GM18868 (cell line): ENCODE results near the gene LRRC8A.
"Not testable (repeated sequence)": the region's sequence is repeated elsewhere in the genome, so short reads cannot be mapped to it uniquely, and the experiment has no call there.

Experiments used
- ATAC-seq: cut with Tn5 transposase; IDR thresholded peaks from one replicate; pipeline ENCODE4 v1.9.1; 2021; ENCODE audit warnings: mild to moderate bottlenecking, moderate library complexity; ENCODE audit not compliant: unreplicated experiment

Gene LRRC8A

DNA sequence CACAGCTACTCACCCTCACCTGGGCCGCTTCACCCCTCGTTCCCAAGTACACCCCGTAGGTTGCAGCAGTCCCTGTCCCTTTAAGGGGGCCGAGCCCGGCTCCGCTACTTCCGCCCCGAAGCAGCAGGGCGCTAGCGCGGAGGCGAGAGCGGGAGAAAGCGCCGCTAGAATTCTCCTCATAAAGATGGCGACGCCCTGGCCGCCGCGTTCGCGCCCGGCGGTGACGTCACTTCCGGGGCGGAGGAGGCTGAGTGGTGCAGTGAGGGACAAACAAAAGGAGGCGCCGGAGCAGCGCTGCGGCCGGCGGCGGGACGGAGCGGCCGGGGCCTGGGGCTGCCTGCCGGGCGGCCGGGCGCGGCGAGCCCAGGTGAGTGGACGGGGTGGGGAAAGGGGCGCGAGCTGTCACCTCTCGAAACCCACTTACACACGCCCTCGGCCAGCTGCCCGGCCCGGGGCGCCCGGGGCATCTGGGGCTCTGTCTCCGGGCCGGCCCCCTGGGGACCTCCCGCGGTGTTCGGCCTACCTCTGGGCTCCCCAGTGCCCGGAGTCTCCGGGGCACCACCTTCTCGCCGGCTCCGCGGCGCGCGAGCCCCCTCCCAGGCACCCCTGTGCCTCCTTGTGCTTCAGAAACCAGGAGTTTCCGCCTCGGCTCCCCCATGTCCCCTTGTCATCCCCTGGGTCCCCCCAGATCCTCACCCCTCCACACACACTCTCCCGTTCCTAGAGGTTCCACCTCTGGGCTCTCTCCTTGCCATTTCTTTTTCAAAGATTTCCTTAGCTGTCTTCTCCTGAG is at the start of gene LRRC8A, which contains the start of gene KYAT1:
Gene LRRC8A, plus strand, starts transcription at position 250 of the 793 bp plus-strand sequence. CDS start 25,032 bp downstream, outside the sequence.
Gene KYAT1, minus strand, starts transcription at position 67 of the 793 bp plus-strand sequence. CDS start 36,545 bp downstream, outside the sequence.
- ATAC-seq, result peak; percentile 85

DNA sequence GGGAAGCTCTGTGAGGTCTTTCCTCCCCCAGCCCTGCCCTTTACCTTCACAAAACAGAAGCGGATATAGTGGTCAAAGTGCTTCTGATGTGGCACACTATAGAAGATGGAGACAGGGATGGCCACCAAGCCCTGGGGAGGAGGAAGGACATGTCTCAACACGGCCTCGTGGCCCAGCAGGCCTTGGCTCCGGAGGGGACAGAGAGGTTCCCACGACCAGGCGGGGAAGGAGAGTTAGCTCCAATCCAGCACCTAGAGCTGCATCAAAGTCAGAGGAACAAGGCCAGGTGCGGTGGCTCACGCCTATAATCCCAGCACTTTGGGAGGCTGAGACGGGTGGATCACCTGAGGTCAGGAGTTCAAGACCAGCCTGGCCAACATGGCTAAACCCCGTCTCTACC is 48.2 kb upstream of the LRRC8A start:
- ATAC-seq, result no peak

DNA sequence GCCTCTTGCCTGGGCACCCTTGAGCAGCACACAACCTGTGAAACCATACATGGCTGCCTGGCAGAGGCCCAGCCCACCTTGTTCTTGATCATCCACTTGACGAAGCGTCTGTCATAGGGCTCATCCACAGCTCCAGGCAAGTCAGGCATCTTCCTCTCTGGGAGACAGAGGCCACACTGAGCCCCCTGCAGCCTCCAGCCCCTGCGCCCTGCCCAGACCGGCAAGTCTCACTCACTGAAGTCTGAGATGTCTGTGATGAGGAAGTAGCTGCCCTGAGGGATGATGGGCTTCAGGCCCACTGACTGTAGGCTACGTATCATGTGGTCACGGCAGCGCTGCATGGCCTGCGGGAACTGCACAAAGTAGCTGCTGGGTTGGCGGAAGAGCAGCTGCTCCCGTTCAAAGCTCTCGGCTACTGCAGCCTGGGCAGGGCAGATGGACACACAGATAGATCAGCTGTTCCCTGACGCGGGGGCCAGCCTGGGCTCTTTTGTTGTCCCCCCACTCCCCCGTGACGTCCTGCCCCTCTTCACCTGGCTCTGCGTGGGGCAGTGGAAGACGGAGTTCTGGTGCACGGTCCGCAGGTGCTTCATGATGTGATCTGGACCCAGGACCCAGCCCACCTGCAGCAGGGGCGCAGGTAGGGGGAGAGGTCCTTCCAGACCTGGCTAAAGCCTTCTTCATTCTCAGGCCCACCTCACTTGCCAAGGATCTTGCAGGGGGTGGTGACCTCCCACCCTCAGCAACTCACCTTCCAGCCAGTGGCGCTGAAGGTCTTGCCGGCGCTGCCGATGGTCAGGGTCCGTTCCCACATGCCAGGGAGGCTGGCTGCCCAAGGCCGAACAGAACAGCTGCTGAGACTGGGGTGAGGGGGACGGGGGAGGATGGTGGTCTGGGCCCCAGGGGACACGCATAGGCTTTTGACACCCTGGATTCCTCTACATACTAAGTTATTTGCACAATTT is 46.4 kb upstream of the LRRC8A start:
- no peak for ATAC-seq

DNA sequence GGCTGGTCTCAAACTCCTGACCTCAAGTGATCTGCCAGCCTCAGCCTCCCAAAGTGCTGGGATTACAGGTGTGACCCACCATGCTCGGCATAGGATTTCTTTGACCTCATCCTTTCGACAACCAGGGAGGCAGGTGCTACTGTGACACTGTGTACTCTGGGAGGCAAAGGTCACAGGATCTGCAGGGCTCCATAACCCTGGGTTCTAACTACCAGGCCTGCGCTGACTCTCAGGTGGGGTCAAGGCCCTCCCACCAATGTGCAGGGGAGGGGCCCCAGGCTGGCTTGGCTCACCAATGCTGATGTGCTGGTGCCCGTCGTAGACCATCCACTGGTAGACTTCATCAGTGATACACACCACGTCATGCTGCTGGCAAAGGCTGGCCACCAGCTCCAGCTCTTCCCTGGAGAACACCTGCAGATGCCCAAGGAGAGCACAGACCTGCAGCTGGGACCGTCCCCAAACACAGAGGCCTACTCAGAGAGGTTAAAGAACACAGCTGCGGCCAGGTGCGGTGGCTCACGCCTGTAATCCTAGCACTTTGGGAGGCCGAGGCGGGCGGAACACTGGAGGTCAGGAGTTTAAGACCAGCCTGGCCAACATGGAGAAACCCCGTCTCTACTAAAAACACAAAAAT is 45.3 kb upstream of the LRRC8A start:
- no peak for ATAC-seq

DNA sequence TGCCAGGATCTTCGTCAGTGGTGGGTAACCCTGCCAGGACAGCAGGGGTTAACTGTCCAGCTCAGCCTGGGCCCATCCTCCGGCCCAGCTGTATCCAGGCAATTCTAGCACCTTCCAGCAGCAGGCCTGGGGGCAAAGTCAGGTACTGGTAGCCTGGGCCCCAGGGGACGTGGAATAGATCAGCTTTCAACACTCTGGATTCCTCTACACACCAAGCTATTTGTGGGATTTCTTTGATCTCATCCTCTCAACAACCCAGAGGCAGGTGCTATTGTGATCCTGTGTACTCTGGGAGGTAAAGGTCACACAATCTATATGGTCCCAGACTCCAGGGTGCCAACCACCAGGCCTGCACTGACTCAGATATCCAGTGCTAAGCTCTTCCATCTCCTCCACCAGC is 43.6 kb upstream of the LRRC8A start:
- ATAC-seq, result no peak

DNA sequence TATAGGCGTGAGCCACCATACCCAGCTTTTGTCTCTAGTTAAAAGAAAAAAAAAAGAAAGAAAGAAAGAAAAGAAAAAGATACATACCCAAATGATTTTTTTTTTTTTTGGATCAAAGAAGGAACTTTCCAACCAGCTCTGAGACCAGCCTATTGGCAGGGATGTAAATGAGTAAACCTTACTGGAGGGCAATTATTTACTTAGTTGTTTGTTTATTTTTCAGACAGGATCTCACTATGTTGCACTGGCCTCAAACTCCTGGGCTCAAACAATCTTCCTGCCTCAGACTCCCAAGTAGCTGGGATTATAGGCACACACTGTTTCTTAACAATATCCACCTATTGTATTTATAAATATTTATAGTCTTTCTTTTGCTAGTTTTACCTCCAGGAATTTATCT is 41.4 kb upstream of the LRRC8A start:
- no peak for ATAC-seq

DNA sequence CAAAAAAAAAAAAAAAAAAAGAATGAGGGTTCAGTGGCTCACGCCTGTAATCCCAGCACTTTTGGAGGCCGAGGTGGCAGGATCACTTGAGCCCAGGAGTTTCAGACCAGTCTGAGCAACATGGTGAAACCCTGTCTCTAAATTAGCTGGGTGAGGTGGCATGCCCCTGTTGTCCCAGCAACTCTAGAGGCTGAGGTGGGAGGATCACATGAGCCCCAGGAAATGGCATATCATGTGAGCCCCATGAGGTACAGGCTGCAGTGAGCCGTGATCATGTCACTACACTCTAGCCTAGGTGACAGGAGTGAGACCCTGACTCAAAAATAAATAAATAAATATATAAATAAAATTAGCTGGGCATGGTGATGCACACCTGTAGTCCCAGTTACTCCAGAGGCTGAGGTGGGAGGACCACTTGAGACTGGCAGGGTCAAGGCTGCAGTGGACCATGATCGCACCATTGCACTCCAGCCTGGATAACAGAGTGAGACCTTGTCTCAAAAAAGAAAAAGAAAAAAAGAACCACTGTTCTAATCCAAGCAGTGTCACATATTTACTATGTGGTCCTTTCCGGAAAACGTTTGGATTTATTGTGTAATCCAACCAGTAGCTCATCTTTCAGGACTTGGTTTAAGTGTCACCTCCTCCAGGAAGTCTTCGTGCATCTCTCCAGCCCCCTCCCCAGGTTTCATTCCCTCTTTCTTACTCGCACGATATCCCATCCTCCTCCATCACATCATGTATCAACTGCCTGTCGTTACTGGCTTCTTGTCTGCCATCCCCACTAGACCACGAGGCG is 40.0 kb upstream of the LRRC8A start:
- no peak for ATAC-seq

DNA sequence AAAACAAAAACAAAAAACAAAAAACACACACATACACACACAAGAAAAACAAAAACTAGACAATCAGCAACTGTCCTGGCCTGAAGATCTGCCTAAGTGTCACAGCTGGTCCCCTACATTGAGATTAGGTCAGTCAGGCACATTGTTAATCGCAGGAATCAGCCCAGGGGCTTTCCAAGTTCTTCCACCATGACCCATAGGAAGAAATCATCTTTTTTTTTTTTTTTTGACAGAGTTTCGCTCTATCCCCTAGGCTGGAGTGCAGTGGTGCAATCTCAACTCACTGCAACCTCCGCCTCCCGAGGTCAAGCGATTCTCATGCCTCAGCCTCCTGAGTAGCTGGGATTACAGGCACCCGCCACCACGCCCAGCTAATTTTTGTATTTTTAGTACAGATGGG is 38.8 kb upstream of the LRRC8A start:
- ATAC-seq, result not testable (repeated sequence)

DNA sequence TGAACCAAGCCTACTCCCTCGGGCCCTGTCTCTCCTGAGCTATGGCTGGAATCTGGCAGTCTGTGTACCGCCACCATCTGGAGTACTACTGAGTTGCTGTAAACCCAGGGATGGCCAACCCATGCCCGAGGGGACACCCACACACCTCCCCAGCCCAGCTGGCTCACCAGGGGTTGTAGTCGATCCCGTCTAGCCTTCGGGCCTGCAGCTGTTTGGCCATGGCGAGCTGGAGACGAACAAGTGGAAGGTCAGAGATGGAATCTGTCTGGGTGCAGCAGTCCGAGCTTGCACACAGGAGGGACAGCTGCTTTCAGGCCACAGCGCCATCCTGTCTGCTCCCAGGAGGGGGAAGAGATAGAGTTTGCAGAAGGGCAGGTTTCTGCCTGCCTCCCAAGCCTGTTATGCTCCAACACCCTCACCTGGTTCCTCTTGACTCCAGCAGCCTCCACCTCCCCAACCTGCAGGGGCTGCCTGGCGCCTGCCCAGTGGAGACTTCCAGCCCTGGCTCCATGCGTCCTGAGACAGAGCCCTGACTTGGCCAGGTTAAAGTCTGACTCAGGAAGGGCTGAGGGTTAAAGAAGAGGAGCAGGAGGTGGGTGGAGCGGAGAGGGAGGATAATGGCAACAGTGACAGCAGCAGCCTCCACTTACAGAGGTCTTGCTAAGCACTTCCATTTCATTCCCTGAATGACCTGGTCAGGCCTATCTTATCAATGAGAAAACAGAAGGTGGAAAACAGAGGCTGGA is 36.6 kb upstream of the LRRC8A start:
- ATAC-seq, result no peak

DNA sequence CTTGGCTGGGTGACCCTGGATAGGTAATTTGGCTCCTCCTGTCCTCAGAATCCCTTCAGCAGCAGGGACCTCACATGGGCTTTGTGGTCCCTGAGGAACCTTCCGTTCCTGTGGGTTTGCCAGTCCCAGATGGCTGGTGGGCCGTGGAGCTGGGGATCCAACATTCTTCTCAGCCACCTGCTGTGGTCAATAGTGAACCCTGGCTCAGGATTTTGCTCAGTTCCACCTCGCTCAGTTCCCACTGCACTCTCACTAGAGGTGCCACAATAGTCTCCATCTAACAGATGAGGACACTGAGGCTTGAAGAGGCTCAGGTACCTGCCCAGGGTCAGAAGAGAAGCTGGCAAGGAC is 35.3 kb upstream of the LRRC8A start:
- ATAC-seq, result no peak

DNA sequence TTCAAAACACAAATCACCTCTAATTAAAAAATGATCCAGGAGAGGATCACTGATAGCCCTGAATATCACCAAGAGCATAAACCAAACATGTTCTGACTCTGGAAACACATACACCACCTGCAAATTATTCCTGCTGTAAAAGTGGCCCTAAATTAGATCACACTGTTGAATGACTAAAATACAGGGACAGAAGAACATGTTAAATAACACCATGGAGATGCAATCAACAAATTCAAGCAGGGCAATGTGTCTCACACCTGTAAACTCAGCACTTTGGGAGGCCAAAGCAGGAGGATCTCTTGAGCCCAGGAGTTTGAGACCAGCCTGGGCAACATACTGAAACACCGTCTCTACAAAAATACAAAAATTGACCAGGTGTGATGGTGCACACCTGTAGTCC is 34.1 kb upstream of the LRRC8A start:
- no peak for ATAC-seq

DNA sequence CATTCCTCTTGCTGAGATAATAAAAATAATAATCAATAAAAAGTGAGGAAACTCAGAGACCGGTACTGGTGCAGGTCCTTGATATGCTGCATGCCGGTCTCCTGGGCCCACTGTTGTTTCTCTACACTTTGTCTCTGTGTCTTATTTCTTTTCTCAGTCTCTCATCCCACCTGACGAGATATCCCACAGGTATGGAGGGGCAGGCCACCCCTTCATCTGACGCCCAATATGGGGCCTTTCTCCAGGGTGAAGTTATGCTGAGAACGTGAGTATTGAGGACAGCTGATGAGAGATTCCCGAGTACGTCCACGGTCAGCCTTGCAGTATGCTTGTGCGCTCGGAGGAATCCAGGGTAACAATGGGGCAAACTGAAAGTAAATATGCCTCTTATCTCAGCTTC is 30.9 kb upstream of the LRRC8A start:
- not testable (repeated sequence) for ATAC-seq

DNA sequence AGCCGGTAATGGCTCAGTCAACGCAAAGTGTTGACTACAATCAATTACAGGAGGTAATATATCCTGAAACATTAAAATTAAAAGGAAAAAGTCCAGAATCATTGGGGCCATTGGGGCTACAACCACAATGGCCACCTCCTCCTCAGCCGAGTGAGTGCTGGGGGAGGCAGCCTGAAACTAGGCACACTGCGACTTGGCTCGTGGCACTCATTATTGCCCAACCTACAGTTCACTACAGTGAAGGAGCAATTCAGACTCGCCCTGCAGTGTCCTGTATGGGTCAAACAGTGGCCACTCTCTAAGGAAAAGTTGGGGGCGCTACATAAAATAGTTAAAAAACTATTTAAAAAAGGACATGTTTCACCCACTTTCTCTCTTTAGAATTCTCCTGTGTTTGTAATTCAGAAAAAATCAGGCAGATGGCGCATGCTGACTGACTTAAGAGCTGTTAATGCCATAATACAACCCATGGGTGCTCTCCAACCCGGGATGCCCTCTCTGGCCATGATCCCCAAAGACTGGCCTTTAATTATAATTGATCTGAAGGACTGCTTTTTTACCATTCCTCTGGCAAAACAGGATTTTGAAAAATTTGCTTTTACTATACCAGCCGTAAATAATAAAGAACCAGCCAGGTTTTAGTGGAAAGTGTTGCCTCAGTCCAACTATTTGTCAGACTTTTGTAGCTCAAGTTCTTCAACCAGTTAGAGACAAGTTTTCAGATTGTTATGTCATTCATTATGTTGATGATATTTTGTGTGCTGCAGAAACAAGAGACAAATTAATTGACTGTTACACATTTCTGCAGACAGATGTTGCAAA is 29.9 kb upstream of the LRRC8A start:
- ATAC-seq, result not testable (repeated sequence)

DNA sequence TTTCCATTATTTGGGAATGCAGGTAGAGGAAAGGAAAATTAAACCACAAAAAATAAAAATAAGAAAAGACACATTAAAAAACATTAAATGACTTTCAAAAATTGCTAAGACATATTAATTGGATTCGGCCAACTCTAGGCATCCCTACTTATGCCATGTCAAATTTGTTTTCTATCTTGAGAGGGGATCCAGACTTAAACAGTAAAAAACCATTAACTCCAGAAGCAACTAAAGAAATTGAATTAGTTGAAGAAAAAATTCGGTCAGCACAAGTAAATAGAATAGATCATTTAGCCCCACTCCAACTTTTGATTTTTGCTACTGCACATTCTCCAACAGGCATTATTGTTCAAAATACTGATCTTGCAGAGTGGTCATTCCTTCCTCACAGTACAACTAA is 29.3 kb upstream of the LRRC8A start:
- ATAC-seq, result not testable (repeated sequence)

DNA sequence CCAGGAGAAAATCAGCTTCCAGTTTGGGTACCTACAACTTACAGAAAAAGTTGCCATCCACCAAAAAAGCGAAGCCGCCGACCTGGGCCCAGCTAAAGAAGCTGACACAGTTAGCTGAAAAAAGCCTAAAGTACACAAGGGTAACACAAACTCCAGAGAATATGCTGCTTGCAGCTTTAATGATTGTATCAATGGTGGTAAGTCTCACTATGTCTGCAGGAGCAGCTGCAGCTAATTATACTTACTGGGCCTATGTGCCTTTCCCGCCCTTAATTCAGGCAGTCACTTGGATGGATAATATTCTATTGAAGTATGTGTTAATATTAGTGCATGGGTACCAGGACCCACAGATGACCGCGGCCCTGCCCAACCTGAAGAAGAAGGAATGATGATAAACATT is 27.5 kb upstream of the LRRC8A start:
- ATAC-seq, result not testable (repeated sequence)

DNA sequence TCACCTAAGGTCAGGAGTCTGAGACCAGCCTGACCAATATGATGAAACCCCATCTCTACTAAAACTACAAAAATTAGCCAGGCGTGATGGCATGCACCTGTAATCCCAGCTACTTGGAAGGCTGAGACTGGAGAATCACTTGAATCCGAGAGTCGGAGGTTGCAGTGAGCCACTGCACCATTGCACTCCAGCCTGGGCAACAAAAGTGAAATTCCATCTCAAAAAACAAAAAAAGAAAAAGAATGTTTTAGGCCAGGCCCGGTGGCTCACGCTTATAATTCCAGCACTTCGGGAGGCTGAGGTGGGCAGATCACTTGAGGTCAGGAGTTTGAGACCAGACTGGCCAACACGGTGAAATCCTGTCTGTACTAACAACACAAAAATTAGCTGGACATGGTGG is 23.5 kb upstream of the LRRC8A start:
- ATAC-seq, result not testable (repeated sequence)

DNA sequence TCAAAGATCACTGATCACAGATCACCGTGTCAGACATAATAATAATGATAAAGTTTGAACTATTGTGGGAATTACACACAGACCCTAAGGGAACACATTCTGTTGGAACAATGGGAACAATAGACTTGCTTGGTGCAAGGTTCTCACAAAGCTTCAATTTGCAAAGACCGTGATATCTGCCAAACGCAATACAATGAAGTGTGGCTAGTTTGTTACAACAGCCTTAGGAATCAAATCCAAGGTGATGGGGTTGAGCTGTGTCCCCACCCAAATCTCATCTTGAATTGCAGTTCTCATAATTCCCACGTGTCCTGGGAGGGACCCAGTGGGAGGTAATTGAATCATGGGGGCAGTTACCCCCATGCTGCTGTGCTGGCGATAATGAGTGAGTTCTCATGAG is 21.0 kb upstream of the LRRC8A start:
- no peak for ATAC-seq

DNA sequence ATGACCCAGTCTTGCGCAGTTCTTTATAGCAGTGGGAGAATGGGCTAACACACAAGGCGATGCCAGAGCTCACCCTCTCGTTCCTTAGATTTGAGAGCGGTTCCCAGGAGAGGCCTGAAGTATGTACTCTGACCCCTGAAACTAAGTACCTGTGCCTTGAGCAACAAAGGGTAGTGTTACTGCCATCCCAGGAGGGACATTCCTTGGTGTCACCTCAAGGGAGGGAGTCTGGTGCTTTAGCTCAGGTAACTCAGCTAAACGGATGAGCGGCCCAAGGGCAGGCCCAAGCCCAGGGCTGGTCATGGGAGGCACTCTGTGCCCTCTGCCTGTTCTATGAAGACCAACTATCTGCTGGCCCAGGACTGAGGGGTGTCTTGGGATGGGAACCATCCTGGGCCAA is 20.4 kb upstream of the LRRC8A start:
- ATAC-seq, result no peak

DNA sequence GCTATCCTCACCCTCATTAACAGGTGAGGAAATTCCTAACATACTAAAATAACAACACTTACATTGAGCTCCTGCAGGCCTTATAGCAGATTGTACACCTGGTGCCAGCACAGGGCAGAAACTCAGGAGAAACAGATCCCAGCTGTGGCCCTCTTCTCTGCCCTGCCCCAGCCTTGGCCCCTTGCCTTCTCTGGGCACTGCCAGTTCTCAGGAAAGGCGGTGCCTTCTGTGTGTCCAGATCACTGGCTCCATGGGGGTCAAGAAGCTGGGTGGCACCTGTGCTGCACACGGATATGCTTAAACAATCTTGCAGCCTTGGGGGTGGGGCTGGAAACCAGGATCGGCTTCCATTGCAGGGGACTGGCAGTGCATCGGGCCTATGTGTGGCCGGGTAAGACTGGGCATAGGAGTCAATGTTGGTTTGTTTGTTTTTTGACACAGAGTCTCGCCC is 19.5 kb upstream of the LRRC8A start:
- no peak for ATAC-seq
